Measurements from ENCODE around the gene MRPL28.

Gene MRPL28

DNA sequence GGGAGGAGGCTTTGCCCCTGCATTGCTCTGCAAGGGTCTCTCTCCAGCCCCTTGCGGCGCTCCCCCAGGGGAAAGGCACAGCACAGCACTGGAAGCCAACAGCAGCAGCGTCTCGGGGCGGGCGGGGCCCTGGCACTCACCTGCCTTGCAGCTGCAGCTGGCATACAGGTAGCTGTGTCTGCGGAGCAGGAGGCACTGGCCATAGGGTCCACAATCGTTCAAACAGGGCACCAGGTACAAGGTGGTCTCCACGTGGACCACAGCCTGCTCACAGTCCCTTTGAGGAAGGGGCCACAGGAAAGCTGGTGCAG lies 4.2 kb upstream of the MRPL28 start:
- peaks cover 67% of the 10 kb centered on the region for H3K36me3 ChIP-seq (ENCODE audit: insufficient read depth, low read length)

DNA sequence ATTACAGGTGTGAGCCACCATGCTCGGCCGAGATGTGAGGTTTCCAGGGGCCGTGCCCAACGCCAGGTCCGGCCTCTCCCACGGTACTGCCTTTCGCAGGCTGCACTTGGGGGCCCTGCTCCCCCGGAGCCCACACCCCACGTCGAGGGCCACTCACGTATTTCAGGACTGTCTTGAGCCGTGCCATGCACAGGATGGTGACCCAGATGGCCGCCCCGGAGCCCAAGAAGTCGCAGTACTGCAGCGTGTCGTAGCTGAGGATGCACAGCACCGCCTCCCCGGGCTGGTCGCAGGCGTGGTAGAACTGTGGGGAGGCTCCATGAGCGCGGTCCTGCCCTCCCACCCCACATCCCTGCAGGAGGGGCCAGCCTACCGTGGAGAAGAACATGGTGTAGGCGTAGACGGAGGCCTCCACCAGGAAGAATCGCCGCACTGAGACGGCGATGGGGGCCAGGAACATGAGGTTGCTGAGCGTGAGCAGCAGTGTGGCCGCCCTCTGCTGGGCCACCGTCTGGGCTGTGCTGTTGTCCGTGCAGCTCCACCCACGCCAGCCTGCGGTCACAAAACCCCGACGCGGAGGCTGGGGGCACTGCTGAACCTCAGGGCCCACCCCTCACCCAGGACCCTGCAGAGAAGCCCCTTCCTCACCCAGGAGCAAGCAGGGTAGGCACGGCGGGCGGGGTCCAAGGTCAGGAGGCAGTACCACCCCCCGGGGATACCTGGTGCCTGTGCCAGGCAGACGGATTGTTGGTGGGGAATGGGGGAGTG lies 3.7 kb upstream of the MRPL28 start:
- no peak overlapping the region for H3K4me3 ChIP-seq (ENCODE audit: low read depth in 1 of 2, low read length in 2 of 2)
- no peaks in the 10 kb centered on the region for H3K9me3 ChIP-seq (ENCODE audit: insufficient read depth, low read length, severe bottlenecking)
- no peak overlapping the region for H3K4me2 ChIP-seq (ENCODE audit: insufficient read depth, low read length)
- TF ChIP-seq EZH2 (IDR thresholded peaks at IDR 0.05; ENCODE audit: borderline replicate concordance, low read depth, low read length, severe bottlenecking) = no peak
- TF ChIP-seq, protein P1, sequence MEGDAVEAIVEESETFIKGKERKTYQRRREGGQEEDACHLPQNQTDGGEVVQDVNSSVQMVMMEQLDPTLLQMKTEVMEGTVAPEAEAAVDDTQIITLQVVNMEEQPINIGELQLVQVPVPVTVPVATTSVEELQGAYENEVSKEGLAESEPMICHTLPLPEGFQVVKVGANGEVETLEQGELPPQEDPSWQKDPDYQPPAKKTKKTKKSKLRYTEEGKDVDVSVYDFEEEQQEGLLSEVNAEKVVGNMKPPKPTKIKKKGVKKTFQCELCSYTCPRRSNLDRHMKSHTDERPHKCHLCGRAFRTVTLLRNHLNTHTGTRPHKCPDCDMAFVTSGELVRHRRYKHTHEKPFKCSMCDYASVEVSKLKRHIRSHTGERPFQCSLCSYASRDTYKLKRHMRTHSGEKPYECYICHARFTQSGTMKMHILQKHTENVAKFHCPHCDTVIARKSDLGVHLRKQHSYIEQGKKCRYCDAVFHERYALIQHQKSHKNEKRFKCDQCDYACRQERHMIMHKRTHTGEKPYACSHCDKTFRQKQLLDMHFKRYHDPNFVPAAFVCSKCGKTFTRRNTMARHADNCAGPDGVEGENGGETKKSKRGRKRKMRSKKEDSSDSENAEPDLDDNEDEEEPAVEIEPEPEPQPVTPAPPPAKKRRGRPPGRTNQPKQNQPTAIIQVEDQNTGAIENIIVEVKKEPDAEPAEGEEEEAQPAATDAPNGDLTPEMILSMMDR (IDR thresholded peaks at IDR 0.05; ENCODE audit: borderline replicate concordance, extremely low read depth, low read length, poor library complexity, severe bottlenecking) = no peak
- DNase-seq = no peak
- no peak overlapping the region for H3K9ac ChIP-seq (ENCODE audit: low read depth, low read length)
- ATAC-seq (ENCODE audit: insufficient read depth, low read depth) = no peak
- H3K4me1 ChIP-seq (ENCODE audit: insufficient read depth, low read length) = peaks cover 22% of the 10 kb centered on the region
- H3K27me3 ChIP-seq (ENCODE audit: insufficient read depth, low read length, poor library complexity) = no peaks in the 10 kb centered on the region
- H3K36me3 ChIP-seq (ENCODE audit: insufficient read depth, low read length) = peaks cover 72% of the 10 kb centered on the region
- no peak overlapping the region for H3K27ac ChIP-seq (ENCODE audit: low read length)
- H2AFZ ChIP-seq (ENCODE audit: low read depth, low read length) = no peak overlapping the region
- peaks cover 10% of the 10 kb centered on the region for H4K20me1 ChIP-seq (ENCODE audit: insufficient read depth, low read length)
- H3K79me2 ChIP-seq (ENCODE audit: insufficient read depth, low read length) = peaks cover 14% of the 10 kb centered on the region

More for the DNA sequence above, 4.2 kb upstream of the MRPL28 start:
- Histone ChIP-seq H3K4me1 (ENCODE audit: insufficient read depth, low read length) (peaks cover 21% of the 10 kb centered on the region), H3K4me2 (ENCODE audit: insufficient read depth, low read length) (no peak overlapping the region), H3K9me3 (ENCODE audit: insufficient read depth, low read length, severe bottlenecking) (no peaks in the 10 kb centered on the region), H3K27me3 (ENCODE audit: insufficient read depth, low read length, poor library complexity) (no peaks in the 10 kb centered on the region), H3K9ac (ENCODE audit: low read depth, low read length) (no peak overlapping the region), H3K4me3 (ENCODE audit: low read depth in 1 of 2, low read length in 2 of 2) (no peak overlapping the region), H2AFZ (ENCODE audit: low read depth, low read length) (no peak overlapping the region), H4K20me1 (ENCODE audit: insufficient read depth, low read length) (peaks cover 15% of the 10 kb centered on the region), H3K79me2 (ENCODE audit: insufficient read depth, low read length) (peaks cover 17% of the 10 kb centered on the region), H3K27ac (ENCODE audit: low read length) (no peak overlapping the region)
- ATAC-seq (ENCODE audit: insufficient read depth, low read depth) = no peak
- no peak for TF ChIP-seq EZH2 (IDR thresholded peaks at IDR 0.05; ENCODE audit: borderline replicate concordance, low read depth, low read length, severe bottlenecking)
- TF ChIP-seq, protein P1 (IDR thresholded peaks at IDR 0.05; ENCODE audit: borderline replicate concordance, extremely low read depth, low read length, poor library complexity, severe bottlenecking) = no peak
- DNase-seq = no peak

DNA sequence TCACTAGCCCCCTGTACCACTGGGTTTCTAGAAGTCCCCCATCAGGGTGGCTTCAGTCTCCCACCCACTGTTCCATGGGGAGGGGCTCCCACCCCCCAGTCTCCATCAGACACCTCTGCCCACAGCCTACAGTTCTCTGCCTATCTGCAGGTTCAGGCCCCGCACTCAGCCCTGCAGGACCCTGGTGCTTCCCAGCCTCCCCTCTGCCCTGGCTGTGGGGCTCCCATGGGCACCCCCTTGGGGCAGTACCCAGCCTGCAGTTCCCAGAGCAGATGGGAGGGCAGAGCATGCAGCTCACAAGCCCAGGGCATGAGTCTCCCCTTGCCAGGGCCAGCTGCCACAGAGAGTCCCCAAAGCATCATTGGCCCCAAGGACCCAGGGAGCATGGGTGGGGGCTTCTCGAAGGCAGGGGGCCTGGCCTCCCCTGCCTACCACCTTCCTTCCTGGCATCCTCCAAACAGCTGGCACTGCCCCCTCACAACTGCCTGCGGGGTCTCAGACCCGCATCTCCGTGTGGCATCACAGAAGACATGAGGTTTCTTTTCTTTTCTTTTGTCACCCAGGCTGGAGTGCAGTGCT lies 2.8 kb upstream of the MRPL28 start:
- no peak for TF ChIP-seq EZH2 (IDR thresholded peaks at IDR 0.05; ENCODE audit: borderline replicate concordance, low read depth, low read length, severe bottlenecking)
- TF ChIP-seq, protein P1 (IDR thresholded peaks at IDR 0.05; ENCODE audit: borderline replicate concordance, extremely low read depth, low read length, poor library complexity, severe bottlenecking) = no peak
- Histone ChIP-seq H4K20me1 (ENCODE audit: insufficient read depth, low read length) (peaks cover 9% of the 10 kb centered on the region), H3K4me3 (ENCODE audit: low read depth in 1 of 2, low read length in 2 of 2) (no peak overlapping the region), H3K4me1 (ENCODE audit: insufficient read depth, low read length) (peaks cover 27% of the 10 kb centered on the region), H3K4me2 (ENCODE audit: insufficient read depth, low read length) (no peak overlapping the region), H3K36me3 (ENCODE audit: insufficient read depth, low read length) (peaks cover 81% of the 10 kb centered on the region), H3K9me3 (ENCODE audit: insufficient read depth, low read length, severe bottlenecking) (no peaks in the 10 kb centered on the region), H3K27me3 (ENCODE audit: insufficient read depth, low read length, poor library complexity) (no peaks in the 10 kb centered on the region), H3K79me2 (ENCODE audit: insufficient read depth, low read length) (peaks cover 7% of the 10 kb centered on the region), H2AFZ (ENCODE audit: low read depth, low read length) (no peak overlapping the region), H3K9ac (ENCODE audit: low read depth, low read length) (no peak overlapping the region), H3K27ac (ENCODE audit: low read length) (no peak overlapping the region; the same call in 1 of the 2 replicates)
- DNase-seq (no peak), ATAC-seq (ENCODE audit: insufficient read depth, low read depth) (no peak)

All from DND-41 (cell line).